ENCODE results near the gene PHACTR3. TPM values are rescaled to one million over a fixed set of nuclear protein-coding genes. Genes with fewer than 3 reads are reported as not detected.

PHACTR3 gene
- total and polyA plus RNA-seq, 5 donors = 2.8 to 14.5 (median 4.7) TPM

- H3K27me3 ChIP-seq (ENCODE audit: control insufficient read depth, insufficient read depth) = no peaks in the 10 kb centered on the region
- no peak for DNase-seq
- no peaks in the 10 kb centered on the region for H3K4me1 ChIP-seq (ENCODE audit: control insufficient read depth, insufficient read depth, low read length)
- H3K4me3 ChIP-seq (ENCODE audit: low read length) = no peak overlapping the region
- 25% methylated on average over 4 of the region's 4 CpGs for WGBS
- H3K27ac ChIP-seq (ENCODE audit: low read length) = no peak overlapping the region
- no peak for ATAC-seq
- no peaks in the 10 kb centered on the region for H3K9me3 ChIP-seq (ENCODE audit: control insufficient read depth, low read length)
- intact Hi-C loops (cut with DNase I) = no loop called here
Measured at GRCh38 chr20:59676851-59677182, 72.5 kb downstream of the PHACTR3 start.

- ATAC-seq = no peak
- H3K4me3 ChIP-seq (ENCODE audit: low read length) = no peak overlapping the region
- no peaks in the 10 kb centered on the region for H3K27me3 ChIP-seq (ENCODE audit: control insufficient read depth, insufficient read depth)
- no peaks in the 10 kb centered on the region for H3K4me1 ChIP-seq (ENCODE audit: control insufficient read depth, insufficient read depth, low read length)
- DNase-seq = no peak
- 79% methylated on average over 6 of the region's 6 CpGs for WGBS
- H3K27ac ChIP-seq (ENCODE audit: low read length) = no peak overlapping the region
- no peaks in the 10 kb centered on the region for H3K9me3 ChIP-seq (ENCODE audit: control insufficient read depth, low read length)
- intact Hi-C loops (cut with DNase I) = no loop called here
Measured at GRCh38 chr20:59677586-59677985, 73.2 kb downstream of the PHACTR3 start.

- 25% methylated on average over 9 of the region's 9 CpGs for whole genome bisulfite sequencing
- Histone ChIP-seq H3K27me3 (ENCODE audit: control insufficient read depth, insufficient read depth) (no peaks in the 10 kb centered on the region), H3K27ac (ENCODE audit: low read length) (no peak overlapping the region), H3K4me1 (ENCODE audit: control insufficient read depth, insufficient read depth, low read length) (no peaks in the 10 kb centered on the region), H3K9me3 (ENCODE audit: control insufficient read depth, low read length) (no peaks in the 10 kb centered on the region), H3K4me3 (ENCODE audit: low read length) (no peak overlapping the region)
- DNase-seq (no peak), ATAC-seq (no peak)
- intact Hi-C loops (cut with DNase I) = no loop called here
Measured at GRCh38 chr20:59678288-59678687, 73.9 kb downstream of the PHACTR3 start.

GRCh38 chr20:59678951-59679350 is 74.6 kb downstream of the PHACTR3 start:
- intact Hi-C loops (cut with DNase I) = no loop called here
- no peaks in the 10 kb centered on the region for H3K27me3 ChIP-seq (ENCODE audit: control insufficient read depth, insufficient read depth)
- ATAC-seq (no peak), DNase-seq (no peak)
- no peak overlapping the region for H3K4me3 ChIP-seq (ENCODE audit: low read length)
- no peak overlapping the region for H3K27ac ChIP-seq (ENCODE audit: low read length)
- H3K4me1 ChIP-seq (ENCODE audit: control insufficient read depth, insufficient read depth, low read length) = no peaks in the 10 kb centered on the region
- no peaks in the 10 kb centered on the region for H3K9me3 ChIP-seq (ENCODE audit: control insufficient read depth, low read length)
- 77% methylated on average over 8 of the region's 8 CpGs for WGBS

GRCh38 chr20:59680148-59680650 is 75.9 kb downstream of the PHACTR3 start:
- H3K9me3 ChIP-seq (ENCODE audit: control insufficient read depth, low read length) = no peaks in the 10 kb centered on the region
- 87% methylated on average over 9 of the region's 9 CpGs for WGBS
- no peak for DNase-seq

GRCh38 chr20:59680852-59681251 is 76.5 kb downstream of the PHACTR3 start:
- Histone ChIP-seq H3K4me3 (ENCODE audit: low read length) (no peak overlapping the region), H3K9me3 (ENCODE audit: control insufficient read depth, low read length) (no peaks in the 10 kb centered on the region), H3K27ac (ENCODE audit: low read length) (no peak overlapping the region), H3K4me1 (ENCODE audit: control insufficient read depth, insufficient read depth, low read length) (no peaks in the 10 kb centered on the region), H3K27me3 (ENCODE audit: control insufficient read depth, insufficient read depth) (no peaks in the 10 kb centered on the region)
- intact Hi-C loops (cut with DNase I) = no loop called here
- no peak for DNase-seq
- no peak for ATAC-seq
- WGBS = 89% methylated on average over 1 of the region's 1 CpG

More at GRCh38 chr20:59680148-59680650, 75.9 kb downstream of the PHACTR3 start:
- H3K4me3 ChIP-seq (ENCODE audit: low read length) = no peak overlapping the region
- H3K27me3 ChIP-seq (ENCODE audit: control insufficient read depth, insufficient read depth) = no peaks in the 10 kb centered on the region
- intact Hi-C loops (cut with DNase I) = no loop called here
- no peak for ATAC-seq
- H3K27ac ChIP-seq (ENCODE audit: low read length) = no peak overlapping the region
- no peaks in the 10 kb centered on the region for H3K4me1 ChIP-seq (ENCODE audit: control insufficient read depth, insufficient read depth, low read length)

GRCh38 chr20:59682603-59683002 is 78.3 kb downstream of the PHACTR3 start:
- WGBS = 82% methylated on average over 10 of the region's 10 CpGs
- DNase-seq = no peak
- no peaks in the 10 kb centered on the region for H3K9me3 ChIP-seq (ENCODE audit: control insufficient read depth, low read length)
- intact Hi-C loops (cut with DNase I) = no loop called here
- ATAC-seq = no peak
- H3K4me3 ChIP-seq (ENCODE audit: low read length) = no peak overlapping the region
- no peaks in the 10 kb centered on the region for H3K27me3 ChIP-seq (ENCODE audit: control insufficient read depth, insufficient read depth)
- no peaks in the 10 kb centered on the region for H3K4me1 ChIP-seq (ENCODE audit: control insufficient read depth, insufficient read depth, low read length)
- no peak overlapping the region for H3K27ac ChIP-seq (ENCODE audit: low read length)

- 89% methylated on average over 7 of the region's 7 CpGs for WGBS
- Histone ChIP-seq H3K27me3 (ENCODE audit: control insufficient read depth, insufficient read depth) (no peaks in the 10 kb centered on the region), H3K4me3 (ENCODE audit: low read length) (no peak overlapping the region), H3K9me3 (ENCODE audit: control insufficient read depth, low read length) (no peaks in the 10 kb centered on the region), H3K27ac (ENCODE audit: low read length) (no peak overlapping the region), H3K4me1 (ENCODE audit: control insufficient read depth, insufficient read depth, low read length) (no peaks in the 10 kb centered on the region)
- no peak for DNase-seq
- intact Hi-C loops (cut with DNase I) = no loop called here
- no peak for ATAC-seq
Measured at GRCh38 chr20:59683181-59683580, 78.8 kb downstream of the PHACTR3 start.

- intact Hi-C loops (cut with DNase I) = no loop called here
- Histone ChIP-seq H3K4me1 (ENCODE audit: control insufficient read depth, insufficient read depth, low read length) (no peaks in the 10 kb centered on the region), H3K27me3 (ENCODE audit: control insufficient read depth, insufficient read depth) (no peaks in the 10 kb centered on the region), H3K9me3 (ENCODE audit: control insufficient read depth, low read length) (no peaks in the 10 kb centered on the region), H3K4me3 (ENCODE audit: low read length) (no peak overlapping the region), H3K27ac (ENCODE audit: low read length) (no peak overlapping the region)
- ATAC-seq (no peak), DNase-seq (no peak)
- WGBS = 82% methylated on average over 9 of the region's 9 CpGs
Measured at GRCh38 chr20:59684685-59685242, 80.4 kb downstream of the PHACTR3 start.

- Histone ChIP-seq H3K27me3 (ENCODE audit: control insufficient read depth, insufficient read depth) (no peaks in the 10 kb centered on the region), H3K4me1 (ENCODE audit: control insufficient read depth, insufficient read depth, low read length) (no peaks in the 10 kb centered on the region), H3K4me3 (ENCODE audit: low read length) (no peak overlapping the region), H3K9me3 (ENCODE audit: control insufficient read depth, low read length) (no peaks in the 10 kb centered on the region), H3K27ac (ENCODE audit: low read length) (no peak overlapping the region)
- ATAC-seq (no peak), DNase-seq (no peak)
- intact Hi-C loops (cut with DNase I) = no loop called here
- WGBS = 94% methylated on average over 7 of the region's 7 CpGs
Measured at GRCh38 chr20:59686404-59687346, 82.3 kb downstream of the PHACTR3 start.

- DNase-seq (no peak), ATAC-seq (no peak)
- no peaks in the 10 kb centered on the region for H3K4me1 ChIP-seq (ENCODE audit: control insufficient read depth, insufficient read depth, low read length)
- H3K4me3 ChIP-seq (ENCODE audit: low read length) = no peak overlapping the region
- WGBS = 40% methylated on average over 3 of the region's 3 CpGs
- H3K9me3 ChIP-seq (ENCODE audit: control insufficient read depth, low read length) = no peaks in the 10 kb centered on the region
- H3K27ac ChIP-seq (ENCODE audit: low read length) = no peak overlapping the region
- intact Hi-C loops (cut with DNase I) = no loop called here
- H3K27me3 ChIP-seq (ENCODE audit: control insufficient read depth, insufficient read depth) = no peaks in the 10 kb centered on the region
Measured at GRCh38 chr20:59688356-59688755, 84.0 kb downstream of the PHACTR3 start.

All from right cardiac atrium (tissue), 5 donors.